NCI-H510A (cell line): ENCODE data around the gene MAP3K20.
"Not testable (repeated sequence)": the region's sequence is repeated elsewhere in the genome, so short reads cannot be mapped to it uniquely, and the experiment has no call there.

ENCODE experiments used
- DNase-seq: peaks from one replicate; lab custom pipeline; 2025; lab: John Stamatoyannopoulos, UW

The MAP3K20 gene

DNA sequence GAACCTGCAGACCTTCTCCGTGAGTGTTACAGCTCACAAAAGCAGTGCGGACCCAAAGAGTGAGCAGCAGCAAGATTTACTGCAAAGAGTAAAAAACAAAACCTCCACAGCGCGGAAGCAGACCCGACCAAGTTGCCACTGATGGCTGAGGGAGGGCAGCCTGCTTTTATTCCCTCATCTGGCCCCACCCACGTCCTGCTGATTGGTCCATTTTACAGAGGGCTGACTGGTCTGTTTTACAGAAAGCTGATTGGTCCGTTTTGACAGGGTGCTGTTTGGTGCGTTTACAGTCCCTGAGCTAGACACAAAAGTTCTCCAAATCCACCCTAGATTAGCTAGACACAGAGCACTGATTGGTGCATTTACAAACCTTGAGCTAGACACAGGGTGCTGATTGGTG is 206.3 kb downstream of the MAP3K20 start:
- DNase-seq: not testable (repeated sequence)

DNA sequence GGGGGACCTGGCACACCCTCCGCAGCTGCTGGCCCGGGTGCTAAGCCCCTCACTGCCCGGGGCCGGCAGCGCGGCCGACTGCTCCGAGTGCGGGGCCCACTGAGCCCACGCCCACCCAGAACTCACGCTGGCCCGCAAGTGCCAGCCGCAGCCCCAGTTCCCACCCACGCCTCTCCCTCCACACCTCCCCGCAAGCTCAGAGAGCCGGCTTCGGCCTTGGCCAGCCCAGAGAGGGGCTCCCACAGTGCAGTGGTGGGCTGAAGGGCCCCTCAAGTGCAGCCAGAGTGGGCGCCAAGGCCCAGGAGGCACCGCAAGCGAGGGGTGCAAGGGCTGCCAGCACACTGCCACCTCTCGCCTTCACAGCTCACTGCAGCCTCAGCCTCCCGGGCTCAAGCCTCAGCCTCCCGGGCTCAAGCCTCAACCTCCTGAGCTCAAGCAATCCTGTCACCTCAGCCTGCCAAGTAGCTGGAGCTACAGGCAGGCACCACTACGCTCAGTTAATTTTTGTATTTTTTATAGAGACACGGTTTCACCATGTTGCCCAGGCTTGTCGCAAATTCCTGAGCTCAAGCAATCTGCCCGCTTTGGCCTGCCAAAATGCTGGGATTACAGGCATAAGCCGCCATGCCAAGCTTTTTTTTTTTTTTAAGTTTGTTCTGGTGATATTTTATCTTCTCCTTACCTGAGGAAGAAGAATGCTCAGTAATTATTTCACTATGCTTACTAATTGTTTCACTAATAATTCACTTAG is 207.3 kb downstream of the MAP3K20 start:
- no peak for DNase-seq

DNA sequence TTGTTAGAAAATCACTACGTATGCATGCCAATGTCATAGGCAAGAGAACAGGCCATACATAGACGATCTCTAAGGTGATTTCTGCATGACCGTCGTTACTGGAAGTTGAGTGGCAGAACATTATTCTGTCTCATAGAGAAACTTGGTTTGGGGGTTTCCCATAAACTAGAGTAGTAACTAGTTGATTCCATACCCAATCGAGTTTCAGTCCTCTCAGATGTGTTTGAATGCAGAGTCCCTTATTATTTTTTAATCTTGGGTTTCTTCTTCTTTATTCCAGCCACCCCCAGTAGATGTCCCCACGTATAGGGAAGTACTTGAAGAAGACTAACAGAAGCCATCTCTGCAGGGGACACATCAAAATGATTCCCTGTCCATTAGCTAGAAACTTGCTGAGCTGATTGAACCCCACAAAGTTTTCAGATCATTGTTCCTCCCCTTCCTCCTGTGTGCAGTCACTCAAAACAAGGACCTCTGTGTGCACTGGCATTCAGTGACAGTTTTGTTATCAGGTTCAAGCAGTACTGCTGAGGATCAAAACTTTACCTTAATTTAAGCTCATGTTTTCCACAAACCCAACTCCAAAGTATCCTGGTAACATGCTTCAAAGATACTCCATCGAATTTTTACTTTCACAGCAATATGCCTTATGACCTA is 210.6 kb downstream of the MAP3K20 start:
- DNase-seq: no peak

DNA sequence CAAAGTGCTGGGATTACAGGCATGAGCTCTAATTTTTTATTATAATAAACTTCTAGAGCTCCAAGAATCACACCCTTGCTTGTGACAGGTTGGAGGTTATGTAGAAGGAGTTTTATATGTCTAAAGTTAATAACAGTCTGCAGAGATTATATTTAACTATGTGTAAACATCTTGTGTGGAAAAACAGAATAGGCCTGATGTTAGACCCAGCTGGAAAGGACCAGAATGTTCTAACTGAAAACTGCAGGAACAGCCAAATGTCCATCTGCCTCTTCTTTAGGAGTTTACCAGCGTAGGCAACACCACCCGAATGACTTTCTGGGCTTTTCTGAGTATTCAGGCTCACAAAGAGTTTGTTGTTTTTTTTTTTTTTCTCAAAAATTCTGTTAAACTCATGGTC is 211.9 kb downstream of the MAP3K20 start:
- DNase-seq: no peak

DNA sequence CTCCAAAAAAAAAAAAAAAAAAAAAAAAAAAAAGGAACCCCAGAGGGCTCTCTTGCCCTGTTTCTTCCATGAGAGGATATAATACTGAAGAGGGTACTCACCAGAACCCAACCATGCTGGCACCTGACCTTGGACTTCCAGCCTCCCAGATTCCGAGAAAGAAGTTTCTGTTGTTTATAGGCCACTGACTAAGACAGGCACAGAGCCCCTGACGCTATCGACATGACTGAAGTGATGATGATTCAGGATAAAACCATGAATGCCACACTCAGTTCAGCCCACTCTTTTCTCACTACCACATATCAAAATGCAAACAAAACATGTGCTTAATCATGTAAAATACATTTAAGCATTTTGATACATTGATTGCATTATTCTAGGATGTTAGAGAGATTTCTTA is 212.9 kb downstream of the MAP3K20 start:
- DNase-seq: no peak

DNA sequence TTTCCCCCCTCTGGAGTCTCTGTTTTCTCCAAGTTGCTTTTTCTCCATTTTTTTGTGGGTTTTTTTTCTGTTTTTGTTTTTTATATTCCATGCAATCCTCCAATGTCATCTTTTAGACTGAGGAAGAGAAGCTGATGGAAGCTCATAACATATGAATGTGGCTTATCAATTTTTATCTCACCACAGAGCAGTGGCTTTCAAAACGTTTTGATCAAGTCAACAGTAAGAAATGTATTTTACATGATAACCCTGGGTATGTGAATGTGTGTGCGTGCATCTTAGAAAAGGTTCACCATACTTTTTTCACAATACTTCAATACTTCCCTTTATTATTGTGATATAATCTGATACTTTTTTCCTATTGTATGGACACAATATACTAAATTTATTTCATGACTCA is 214.4 kb downstream of the MAP3K20 start:
- no peak for DNase-seq

DNA sequence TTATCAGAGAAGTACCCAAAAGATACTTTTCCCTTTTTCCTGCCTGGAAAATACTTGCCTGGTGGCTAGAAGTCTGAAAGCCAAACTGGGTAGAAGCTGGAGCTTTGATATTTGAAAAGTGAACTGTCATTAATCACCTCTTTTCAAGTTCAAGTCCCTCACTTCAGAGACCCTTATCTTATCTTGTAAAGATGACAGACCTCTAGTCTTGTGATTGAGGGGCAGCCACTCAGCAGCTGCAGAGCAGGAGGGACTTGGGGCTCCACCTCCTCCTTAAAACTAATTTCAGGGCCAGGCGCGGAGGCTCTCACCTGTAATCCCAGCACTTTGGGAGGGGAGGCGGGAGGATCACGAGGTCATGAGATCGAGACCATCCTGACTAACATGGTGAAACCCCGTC is 214.9 kb downstream of the MAP3K20 start:
- no peak for DNase-seq

DNA sequence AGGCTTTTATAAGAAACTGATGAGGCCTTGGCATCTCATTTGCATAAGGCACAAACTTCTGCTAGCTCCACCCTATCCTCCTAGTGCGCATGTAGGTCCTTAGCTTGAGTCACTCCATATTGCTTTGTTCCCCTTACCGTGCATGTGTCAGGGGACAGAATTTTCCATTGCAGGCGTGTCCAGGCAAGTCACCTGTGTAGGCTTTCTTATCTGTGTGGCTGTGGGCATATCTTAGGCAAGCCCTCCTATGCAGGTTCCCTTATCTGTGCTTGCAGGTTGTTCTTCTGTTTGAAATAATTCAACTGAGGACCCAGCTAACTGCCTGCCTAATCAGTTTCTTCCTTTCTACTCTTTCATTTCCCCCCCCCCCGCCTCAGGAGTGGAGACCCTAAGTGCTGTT is 215.8 kb downstream of the MAP3K20 start:
- DNase-seq: no peak

DNA sequence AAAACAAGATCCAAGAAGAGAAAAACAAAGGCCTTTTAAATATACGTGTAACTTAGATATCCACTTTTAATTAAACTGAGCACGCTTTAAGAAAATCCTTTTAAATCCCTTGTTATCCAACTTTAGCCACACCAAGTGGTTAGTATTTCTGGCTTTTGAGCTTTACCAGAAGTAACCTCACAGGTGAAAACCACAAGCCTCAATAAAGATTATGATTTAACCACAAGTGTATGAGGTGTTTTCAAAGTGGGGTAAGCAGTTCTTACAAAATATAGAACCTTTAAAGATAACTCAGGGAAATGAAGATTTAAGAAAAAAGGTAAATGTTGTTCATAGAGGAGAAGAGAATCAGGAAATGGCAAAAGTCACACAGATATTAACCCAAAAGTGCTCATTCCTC is 220.6 kb downstream of the MAP3K20 start:
- no peak for DNase-seq

DNA sequence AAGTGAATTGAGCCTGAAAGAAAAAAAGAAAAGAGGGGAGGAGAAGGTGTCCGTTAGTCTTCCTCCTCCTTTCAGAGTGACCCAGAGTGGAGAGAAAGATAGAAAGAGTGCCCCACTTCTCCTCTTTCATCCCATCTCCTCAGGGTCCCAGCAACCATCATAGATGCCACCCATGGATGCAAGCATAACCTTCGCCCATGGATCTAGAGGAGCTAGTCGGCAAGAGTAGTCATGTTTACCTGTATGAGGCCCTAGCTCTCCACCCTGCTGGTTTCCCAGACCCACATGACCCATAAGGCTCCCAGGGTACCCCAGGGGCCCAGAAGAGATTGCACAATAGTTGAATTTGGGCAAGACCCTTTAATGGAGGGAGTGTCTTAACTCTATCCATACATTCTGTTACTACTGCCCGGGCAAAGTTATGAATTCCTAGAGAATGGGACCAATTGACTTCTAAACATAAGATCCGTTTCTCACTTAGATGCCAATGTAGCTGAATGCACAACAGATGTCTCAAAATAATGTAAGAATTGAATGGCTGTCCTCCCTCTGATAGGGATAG is 223.0 kb downstream of the MAP3K20 start:
- DNase-seq: no peak

DNA sequence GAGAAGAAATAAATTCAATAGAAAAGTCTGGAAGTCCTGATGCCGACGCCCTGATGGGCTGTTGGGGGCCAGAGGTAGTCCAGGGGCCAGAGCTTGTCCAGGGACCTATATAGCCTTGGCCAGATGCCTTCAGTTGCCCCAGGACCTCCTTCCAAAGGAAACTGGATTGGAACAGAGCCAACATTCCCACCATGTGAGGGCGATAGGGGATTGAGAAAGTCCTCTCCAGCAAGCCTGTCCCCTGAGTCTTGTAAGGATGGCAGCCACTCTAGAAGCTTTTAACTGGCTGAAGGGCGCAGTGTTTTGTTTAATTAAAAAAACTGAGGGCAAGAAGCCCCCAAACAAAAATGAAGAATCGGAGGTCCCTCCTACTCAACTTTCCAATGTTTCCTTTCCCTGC is 224.1 kb downstream of the MAP3K20 start:
- DNase-seq: no peak

DNA sequence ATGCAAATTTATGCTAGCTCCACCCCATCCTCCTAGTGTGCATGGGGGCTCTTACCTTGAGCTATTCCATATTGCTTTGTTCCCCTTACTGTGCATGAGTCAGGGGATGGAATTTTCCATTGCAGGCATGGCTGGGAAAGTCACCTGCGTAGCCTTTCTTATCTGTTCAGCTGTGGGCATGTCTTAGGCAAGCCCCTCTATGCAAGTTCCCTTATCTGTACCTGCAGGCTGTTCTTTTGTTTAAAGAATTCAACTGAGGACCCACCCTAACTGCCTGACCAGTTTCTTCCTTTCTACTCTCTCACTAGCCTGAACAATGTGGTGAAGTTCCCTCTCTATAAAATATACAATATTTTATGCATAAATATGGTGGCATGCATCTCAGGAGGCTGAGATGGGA is 224.8 kb downstream of the MAP3K20 start:
- DNase-seq: no peak

DNA sequence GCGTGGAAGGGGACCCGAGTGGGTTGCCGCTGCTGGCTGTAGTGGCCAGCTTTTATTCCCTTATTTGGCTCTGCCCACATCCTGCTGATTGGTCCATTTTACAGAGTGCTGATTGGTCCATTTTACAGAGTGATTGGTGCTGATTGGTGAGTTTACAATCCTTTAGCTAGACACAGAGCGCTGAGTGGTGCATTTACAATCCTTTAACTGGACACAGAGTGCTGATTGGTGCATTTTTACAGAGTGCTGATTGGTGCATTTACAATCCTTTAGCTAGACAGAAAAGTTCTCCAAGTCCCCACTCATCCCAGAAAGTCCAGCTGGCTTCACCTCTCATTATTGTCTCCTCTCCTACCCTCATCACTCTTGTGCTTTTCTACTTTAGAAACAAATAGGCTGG is 225.9 kb downstream of the MAP3K20 start:
- DNase-seq: not testable (repeated sequence)

DNA sequence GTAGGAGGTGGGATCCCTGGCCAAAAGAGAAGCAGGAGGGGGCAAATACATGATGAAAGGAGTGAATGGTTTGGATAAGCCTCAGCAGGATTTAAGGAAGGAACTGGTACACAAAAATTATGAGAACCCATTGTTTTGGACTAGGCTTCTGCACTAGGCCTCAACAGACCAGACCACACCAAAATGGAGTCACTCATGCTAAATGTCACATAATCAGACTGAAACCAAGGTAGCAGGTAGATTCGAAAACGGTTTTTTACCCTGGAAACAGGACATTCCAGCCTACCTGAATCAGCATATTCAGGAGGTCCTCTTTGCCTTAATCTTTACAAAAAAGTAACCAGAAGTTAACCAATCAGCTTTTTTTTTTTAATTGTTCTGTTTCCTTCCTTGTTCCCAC is 229.7 kb downstream of the MAP3K20 start:
- no peak for DNase-seq

DNA sequence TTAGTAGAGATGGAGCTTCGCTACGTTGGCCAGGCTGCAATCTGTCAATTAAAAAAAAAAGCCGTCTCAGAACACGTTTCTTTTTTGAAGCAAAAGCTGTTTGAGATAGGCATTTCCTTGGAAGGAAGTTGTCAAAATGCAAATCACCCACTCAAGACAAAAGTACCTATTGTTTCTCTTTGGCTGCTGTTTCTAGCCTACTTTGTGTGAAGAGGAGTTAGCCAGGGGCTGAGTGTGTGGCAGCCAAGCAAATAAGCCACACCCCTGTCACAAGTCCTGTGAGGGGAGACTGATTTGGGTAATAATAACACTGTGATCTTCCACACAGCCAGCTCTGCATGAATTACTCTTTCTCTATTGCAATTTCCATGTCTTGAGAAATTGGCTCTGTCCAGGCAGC is 231.6 kb downstream of the MAP3K20 start:
- DNase-seq: no peak

DNA sequence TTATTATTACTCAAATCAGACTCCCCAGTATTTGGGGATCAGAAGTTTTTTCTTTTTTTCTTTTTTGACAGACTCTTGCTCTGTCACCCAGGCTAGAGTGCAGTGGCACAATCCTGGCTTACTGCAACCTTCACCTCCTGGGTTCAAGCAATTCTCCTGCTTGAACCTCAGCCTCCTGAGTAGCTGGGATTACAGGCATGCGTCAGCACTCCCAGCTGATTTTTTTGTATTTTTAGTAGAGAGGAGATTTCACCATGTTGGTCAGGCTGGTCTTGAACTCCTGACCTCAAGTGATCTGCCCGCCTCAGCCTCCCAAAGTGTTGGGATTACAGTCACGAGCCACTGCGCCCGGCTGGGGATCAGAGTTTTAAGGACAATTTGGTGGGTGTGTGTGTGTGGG is 233.7 kb downstream of the MAP3K20 start:
- not testable (repeated sequence) for DNase-seq

DNA sequence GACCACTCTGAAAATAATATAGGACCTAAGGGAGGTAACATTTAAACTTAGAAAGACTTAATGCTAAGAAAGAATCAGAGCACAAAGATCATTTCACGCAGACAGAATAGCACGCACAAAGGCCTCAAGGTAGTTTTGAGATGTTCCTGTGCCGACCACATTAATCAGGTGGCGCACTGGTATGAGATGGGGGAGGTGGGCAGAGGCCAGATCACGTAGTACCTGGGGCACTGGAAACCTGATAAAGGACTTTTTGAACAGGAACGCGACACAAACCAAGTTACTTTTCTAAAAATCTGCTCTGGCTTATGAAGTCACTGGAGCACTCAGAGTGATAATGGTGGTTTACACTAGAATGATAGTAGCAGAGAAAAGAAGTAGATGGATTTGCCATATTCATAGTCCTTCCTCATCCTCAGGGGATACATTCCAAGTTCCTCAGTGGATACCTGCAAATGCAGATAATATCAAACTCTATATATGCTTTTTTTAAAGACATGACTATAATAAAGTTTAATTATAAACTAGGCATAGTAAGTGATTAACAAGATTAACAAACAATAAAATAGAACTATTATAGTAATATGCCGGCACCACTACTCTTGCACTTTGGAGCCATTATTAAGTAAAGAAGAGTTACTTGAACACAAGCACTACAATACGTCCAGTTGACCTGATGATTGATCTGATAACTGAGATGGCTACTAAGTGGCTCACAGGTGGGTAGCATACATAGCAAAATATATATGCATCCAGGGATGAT is 236.4 kb downstream of the MAP3K20 start:
- DNase-seq: no peak
